Coronary artery (tissue), 2 donors: ENCODE data around the gene THAP4.

Experiments used
- DNase-seq: peaks from one replicate; pipeline ENCODE4 v3.0.0-alpha.2; 2017; ENCODE audit warnings: low spot score
- H3K27ac ChIP-seq, 2 donors: fragments of 200-600 bp; sonication (generic); one replicate each; pipeline ENCODE4 v1.5.1; 2016 to 2019
- H3K4me3 ChIP-seq: fragments of 200-600 bp; sonication (generic); 2 replicates; pipeline ENCODE4 v1.5.1; 2016; ENCODE audit warnings: mild to moderate bottlenecking, moderate library complexity
- TF ChIP-seq, protein P1 (sequence below): fragments of 200-600 bp; sonication (generic); IDR thresholded peaks from one replicate; pipeline ENCODE4 v1.5.1; 2019; ENCODE audit warnings: antibody characterized with exemption

THAP4 gene

DNA sequence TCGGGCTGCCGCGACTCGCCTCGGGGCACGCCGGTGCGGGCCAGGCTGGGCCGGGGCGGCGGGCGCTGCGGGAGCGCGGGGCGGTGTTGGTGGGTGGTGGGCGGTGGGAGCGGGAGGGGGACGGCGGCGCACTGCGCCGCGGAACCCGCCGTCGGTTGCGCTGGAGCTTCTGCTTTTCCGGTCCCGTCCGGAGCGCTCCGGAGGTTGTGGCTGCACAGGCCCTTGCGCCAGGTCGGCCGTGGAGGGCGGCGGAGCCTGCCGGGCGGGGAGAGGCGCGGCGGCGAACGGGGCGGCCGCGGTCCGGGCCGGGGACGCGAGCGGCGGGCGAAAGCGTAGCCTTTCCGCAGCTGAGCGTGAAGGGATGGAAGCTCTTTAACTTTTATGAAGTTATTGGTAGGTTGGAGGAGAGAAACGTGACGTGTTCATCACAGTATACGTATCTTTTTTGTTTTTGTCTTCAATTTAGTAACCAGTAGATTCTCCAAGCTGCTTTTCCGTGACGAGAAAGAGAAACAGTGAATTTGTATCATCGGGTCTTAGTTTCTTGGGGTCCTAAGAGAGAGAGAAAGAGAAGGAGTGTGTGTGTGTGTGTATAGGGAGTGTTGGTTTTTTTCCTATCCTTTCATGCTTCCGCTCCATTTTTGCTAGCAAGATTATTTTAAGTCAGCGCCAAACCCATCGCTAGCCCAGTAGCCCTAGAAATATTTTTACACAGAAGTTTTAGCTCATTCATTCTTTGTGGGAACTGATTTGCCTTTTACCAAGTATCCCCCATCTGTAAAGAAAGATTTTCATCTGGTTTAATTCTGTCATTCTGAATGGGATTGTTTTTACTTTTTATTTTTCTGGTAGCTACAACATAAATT lies 1.1 kb upstream of the THAP4 start:
- peak overlapping the region; percentile 97 to 99 for H3K27ac ChIP-seq
- DNase-seq, result no peak
- TF ChIP-seq, protein P1, sequence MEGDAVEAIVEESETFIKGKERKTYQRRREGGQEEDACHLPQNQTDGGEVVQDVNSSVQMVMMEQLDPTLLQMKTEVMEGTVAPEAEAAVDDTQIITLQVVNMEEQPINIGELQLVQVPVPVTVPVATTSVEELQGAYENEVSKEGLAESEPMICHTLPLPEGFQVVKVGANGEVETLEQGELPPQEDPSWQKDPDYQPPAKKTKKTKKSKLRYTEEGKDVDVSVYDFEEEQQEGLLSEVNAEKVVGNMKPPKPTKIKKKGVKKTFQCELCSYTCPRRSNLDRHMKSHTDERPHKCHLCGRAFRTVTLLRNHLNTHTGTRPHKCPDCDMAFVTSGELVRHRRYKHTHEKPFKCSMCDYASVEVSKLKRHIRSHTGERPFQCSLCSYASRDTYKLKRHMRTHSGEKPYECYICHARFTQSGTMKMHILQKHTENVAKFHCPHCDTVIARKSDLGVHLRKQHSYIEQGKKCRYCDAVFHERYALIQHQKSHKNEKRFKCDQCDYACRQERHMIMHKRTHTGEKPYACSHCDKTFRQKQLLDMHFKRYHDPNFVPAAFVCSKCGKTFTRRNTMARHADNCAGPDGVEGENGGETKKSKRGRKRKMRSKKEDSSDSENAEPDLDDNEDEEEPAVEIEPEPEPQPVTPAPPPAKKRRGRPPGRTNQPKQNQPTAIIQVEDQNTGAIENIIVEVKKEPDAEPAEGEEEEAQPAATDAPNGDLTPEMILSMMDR, result no peak
- H3K4me3 ChIP-seq, result peak overlapping the region; percentile 99

DNA sequence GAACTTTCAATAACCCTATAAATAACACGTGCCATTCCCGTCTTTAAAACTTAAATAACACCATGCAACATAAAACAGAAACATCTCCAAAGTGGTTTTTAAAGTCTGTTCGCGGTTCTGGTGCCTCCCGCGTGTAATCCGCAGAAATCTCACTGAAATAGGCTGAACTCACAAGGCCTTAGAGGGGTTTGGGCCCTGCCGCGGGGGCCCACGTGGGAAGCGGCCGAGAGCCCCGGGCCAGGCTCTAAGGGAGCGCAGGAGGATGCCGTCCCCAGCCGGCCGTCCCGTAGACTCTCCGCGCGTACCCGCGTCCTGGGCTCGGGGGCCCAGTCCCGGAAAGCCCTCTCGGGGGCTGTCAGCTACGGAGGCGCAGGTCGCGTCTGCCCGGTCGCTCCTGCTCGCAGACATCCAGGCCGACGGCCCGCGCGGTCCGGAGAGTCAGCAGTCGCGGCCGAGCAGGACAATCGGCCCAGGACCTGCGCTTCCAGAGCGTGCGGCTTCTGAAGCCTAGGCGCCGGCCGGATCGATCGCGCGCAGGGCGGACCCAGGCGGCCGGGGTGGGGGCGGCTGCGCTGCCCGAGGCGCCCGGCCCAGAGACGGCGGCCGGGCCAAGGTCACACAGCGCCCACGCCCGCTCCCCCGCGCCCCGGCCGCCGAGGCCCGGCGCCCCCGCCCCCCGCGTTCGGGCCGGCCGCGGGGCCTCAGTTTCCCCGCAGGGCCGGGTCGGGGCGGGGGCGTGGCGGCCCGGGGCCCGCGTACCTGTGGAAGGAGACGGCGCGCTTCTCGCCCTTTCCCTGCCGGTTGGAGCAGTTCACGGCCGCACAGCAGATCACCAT lies 558 bp downstream of the THAP4 start:
- peak overlapping the region; percentile 97 to 99 for H3K27ac ChIP-seq
- no peak for DNase-seq

DNA sequence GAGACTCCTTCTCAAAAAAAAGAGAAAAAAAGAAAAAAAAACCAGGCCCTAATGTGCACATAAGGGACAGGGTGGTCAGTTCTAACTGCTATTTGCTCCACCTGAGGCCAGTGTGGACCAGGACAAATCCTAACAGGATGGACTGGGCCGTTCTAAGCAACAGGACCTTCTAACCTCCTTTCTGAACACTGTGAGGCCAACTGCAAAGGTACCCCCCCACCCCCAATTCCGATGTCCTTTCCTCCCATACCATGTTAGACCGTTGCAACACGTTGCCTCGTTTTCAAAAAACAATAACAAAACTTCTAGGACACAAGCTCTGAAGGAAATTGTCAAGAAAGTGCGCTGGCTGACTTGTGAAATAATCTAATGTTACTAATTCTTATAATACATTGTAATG lies 1.2 kb downstream of the THAP4 start:
- Histone ChIP-seq H3K27ac (no peak overlapping the region), H3K4me3 (peak overlapping the region; percentile 99)
- TF ChIP-seq, protein P1, result no peak
- DNase-seq, result no peak

More for the DNA sequence above, 558 bp downstream of the THAP4 start:
- peak overlapping the region; percentile 99 for H3K4me3 ChIP-seq
- TF ChIP-seq, protein P1, result no peak

DNA sequence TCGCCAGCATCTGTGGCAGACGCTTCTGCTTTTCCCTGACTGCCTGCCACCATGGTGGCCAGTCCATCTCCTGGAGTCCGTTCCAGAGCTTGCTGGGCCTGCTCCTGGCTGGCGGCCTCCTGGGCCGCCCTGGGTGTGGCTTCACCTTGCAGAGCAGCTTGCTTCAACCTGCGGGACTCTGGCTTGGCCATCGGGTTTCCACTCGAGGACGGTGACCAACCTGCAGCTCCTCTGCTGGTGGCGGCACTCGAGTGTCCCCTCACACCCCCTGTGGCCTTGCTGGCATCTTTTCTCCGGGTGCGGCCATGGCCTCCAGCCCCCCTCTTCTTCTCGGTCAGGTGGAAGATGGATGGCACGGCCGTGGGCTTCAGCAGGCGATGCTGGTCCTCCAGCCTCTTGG lies 3.4 kb downstream of the THAP4 start:
- no peak overlapping the region for H3K4me3 ChIP-seq
- no peak for DNase-seq
- H3K27ac ChIP-seq, result no peak overlapping the region
- TF ChIP-seq, protein P1, result no peak

DNA sequence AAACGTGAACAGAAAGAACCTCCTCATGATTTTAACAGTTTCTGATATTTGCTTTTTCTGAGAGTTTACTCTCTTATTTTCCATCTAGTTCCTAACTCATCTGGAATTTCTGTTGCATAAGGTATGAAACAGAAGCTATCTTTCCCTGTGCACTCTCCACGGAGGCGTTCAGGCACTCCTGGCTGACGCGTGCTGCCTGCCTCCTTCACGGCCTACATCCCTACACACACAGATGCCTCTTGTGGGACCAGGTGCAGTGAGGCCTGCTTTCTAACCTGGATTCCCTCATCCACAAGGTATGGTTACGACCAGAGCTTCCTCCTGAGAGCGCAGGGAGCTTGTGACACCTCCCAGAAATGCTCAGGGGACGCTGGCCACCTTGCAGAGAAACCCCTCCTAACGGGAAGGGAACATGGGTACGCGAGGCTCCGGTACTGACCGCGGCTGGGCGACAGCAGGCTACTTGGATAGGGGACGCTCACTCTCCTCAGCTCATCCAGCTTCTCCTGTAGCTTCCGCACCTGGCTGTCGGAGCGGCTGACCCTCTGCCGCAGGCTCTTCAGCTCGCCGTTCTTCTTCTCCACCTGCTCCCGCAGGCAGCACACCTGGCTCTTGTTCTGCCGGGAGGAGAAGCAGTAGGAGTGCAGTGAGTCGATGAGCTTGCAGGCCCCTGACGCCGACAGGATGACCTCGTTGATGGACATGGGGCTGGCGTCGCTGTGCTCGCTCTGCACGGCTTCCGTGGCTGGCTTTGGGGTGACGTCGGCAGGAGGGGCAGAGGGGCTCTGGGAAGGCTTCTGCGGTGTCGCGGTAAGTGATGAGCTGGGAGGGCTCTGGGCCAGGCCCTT lies 4.3 kb downstream of the THAP4 start:
- TF ChIP-seq, protein P1, result no peak
- no peak for DNase-seq
- no peak overlapping the region for H3K4me3 ChIP-seq
- no peak overlapping the region for H3K27ac ChIP-seq

DNA sequence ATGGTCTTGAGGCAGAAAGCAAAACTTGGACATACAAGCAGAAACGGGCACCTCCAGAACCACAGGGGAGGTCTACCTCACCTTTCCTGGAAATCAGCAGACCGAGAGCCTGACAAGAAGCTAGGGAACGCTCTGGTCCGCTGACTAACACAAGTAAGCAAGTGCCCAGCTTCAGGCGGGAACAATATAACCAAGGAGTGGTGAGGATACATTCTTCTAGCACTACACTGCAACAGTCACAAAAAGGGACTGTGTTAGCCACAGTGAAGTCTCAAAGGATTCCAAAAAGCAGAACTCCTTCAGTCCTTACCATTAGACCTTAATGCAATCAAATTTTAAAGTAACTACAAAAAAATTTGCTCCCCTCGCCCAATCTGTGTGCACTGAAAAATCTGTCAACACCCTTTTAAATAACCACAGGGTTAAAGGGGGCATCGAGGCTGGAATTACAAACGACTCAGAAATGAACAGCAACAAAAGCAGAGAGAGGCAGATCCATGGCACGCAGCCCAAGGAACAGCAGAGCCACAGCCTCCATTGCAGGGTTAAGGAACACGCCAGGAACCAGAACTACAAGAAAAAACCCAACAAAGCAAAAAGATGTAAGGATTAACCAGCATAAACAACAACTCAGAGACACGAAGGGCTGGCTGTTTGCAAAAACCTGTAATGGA lies 7.1 kb downstream of the THAP4 start:
- TF ChIP-seq, protein P1, result no peak
- H3K27ac ChIP-seq, result no peak overlapping the region
- no peak overlapping the region for H3K4me3 ChIP-seq
- no peak for DNase-seq
